GM19240 (cell line): Measurements from ENCODE around the gene EHBP1L1.

Experiments
- DNase-seq: peaks from one replicate; pipeline ENCODE4 v3.0.0; 2011; ENCODE audit warnings: low spot score; ENCODE audit not compliant: insufficient read length

EHBP1L1 gene

GRCh38 chr11:65575568-65576231 is at the start of gene EHBP1L1:
EHBP1L1 (plus strand) TSS chr11:65576053; CDS start chr11:65576303, 250 bp downstream.
- DNase-seq: peak; percentile 86

- no peak for DNase-seq
Measured at GRCh38 chr11:65526744-65527143, 49.1 kb upstream of the EHBP1L1 start.

GRCh38 chr11:65528819-65529350 is 47.0 kb upstream of the EHBP1L1 start:
- DNase-seq: no peak

GRCh38 chr11:65529475-65530156 is 46.2 kb upstream of the EHBP1L1 start:
- DNase-seq: no peak

GRCh38 chr11:65530157-65530496 is 45.7 kb upstream of the EHBP1L1 start:
- no peak for DNase-seq

- no peak for DNase-seq
Measured at GRCh38 chr11:65532388-65533064, 43.3 kb upstream of the EHBP1L1 start.

GRCh38 chr11:65535102-65535501 is 40.8 kb upstream of the EHBP1L1 start:
- DNase-seq: no peak

- no peak for DNase-seq
Measured at GRCh38 chr11:65536412-65537295, 39.2 kb upstream of the EHBP1L1 start.

- DNase-seq: no peak
Measured at GRCh38 chr11:65537296-65537597, 38.6 kb upstream of the EHBP1L1 start.

GRCh38 chr11:65537620-65538231 is 38.1 kb upstream of the EHBP1L1 start:
- DNase-seq: no peak

GRCh38 chr11:65538232-65538914 is 37.5 kb upstream of the EHBP1L1 start:
- DNase-seq: no peak

GRCh38 chr11:65538915-65539743 is 36.7 kb upstream of the EHBP1L1 start:
- DNase-seq: no peak

GRCh38 chr11:65539744-65540289 is 36.0 kb upstream of the EHBP1L1 start:
- DNase-seq: no peak

GRCh38 chr11:65540290-65541092 is 35.4 kb upstream of the EHBP1L1 start:
- peak; percentile 99 for DNase-seq

GRCh38 chr11:65541093-65541982 is 34.5 kb upstream of the EHBP1L1 start:
- DNase-seq: no peak

- no peak for DNase-seq
Measured at GRCh38 chr11:65542738-65543390, 33.0 kb upstream of the EHBP1L1 start.

- DNase-seq: no peak
Measured at GRCh38 chr11:65545853-65546216, 30.0 kb upstream of the EHBP1L1 start.
